SW480 (cell line): ENCODE data around the gene NPBWR2.

ENCODE experiments used
- DNase-seq: peaks from one replicate; pipeline ENCODE4 v3.0.0-alpha.2; 2016; ENCODE audit warnings: low spot score

NPBWR2 gene

GRCh38 chr20:64083804-64084684, 23.3 kb downstream of the NPBWR2 start, which contains the start of gene LKAAEAR1:
Gene LKAAEAR1 (minus strand): TSS chr20:64084398. CDS start chr20:64084219, 179 bp downstream.
- peak; percentile 66 for DNase-seq

- peak; percentile 90 for DNase-seq
These were observed 24.0 kb downstream of the NPBWR2 start for GRCh38 chr20:64083378-64083803.

GRCh38 chr20:64082820-64083377, 24.5 kb downstream of the NPBWR2 start:
- DNase-seq = no peak

- no peak for DNase-seq
These were observed 25.1 kb downstream of the NPBWR2 start for GRCh38 chr20:64082126-64082731.

GRCh38 chr20:64081624-64081964, 25.8 kb downstream of the NPBWR2 start:
- no peak for DNase-seq

- no peak for DNase-seq
These were observed 26.3 kb downstream of the NPBWR2 start for GRCh38 chr20:64080813-64081623.

GRCh38 chr20:64080013-64080812, 27.2 kb downstream of the NPBWR2 start, which contains the start of gene OPRL1:
Gene OPRL1 (plus strand): TSS chr20:64080082. CDS start chr20:64092721, 12,639 bp downstream.
- DNase-seq = peak; percentile 42

- peak; percentile 73 for DNase-seq
These were observed 27.9 kb downstream of the NPBWR2 start, which contains the start of gene RGS19 for GRCh38 chr20:64079273-64080012. Gene RGS19 (minus strand): TSS chr20:64079518. CDS start chr20:64076886, 2,632 bp downstream.

- no peak for DNase-seq
These were observed 28.5 kb downstream of the NPBWR2 start for GRCh38 chr20:64078934-64079272.

- no peak for DNase-seq
These were observed 29.4 kb downstream of the NPBWR2 start for GRCh38 chr20:64077876-64078551.

- DNase-seq = no peak
These were observed 29.9 kb downstream of the NPBWR2 start for GRCh38 chr20:64077541-64077875.

- no peak for DNase-seq
These were observed 30.3 kb downstream of the NPBWR2 start for GRCh38 chr20:64077094-64077493.

GRCh38 chr20:64076061-64076997, 31.0 kb downstream of the NPBWR2 start:
- DNase-seq = no peak

- DNase-seq = no peak
These were observed 31.8 kb downstream of the NPBWR2 start for GRCh38 chr20:64075556-64075955.

GRCh38 chr20:64074963-64075362, 32.4 kb downstream of the NPBWR2 start:
- no peak for DNase-seq

- DNase-seq = no peak
These were observed 33.1 kb downstream of the NPBWR2 start for GRCh38 chr20:64074184-64074789.

GRCh38 chr20:64073476-64074183, 33.7 kb downstream of the NPBWR2 start:
- DNase-seq = no peak
